GM19452 (cell line): Measurements from ENCODE around the gene NT5C.

ENCODE experiments used
- ATAC-seq: cut with Tn5 transposase; IDR thresholded peaks from one replicate; pipeline ENCODE4 v1.9.1; 2021; ENCODE audit not compliant: unreplicated experiment

Gene NT5C

GRCh38 chr17:75093548-75094158, 37.9 kb downstream of the NT5C start:
- ATAC-seq: no peak

GRCh38 chr17:75091855-75092327, 39.7 kb downstream of the NT5C start:
- ATAC-seq: no peak

DNA sequence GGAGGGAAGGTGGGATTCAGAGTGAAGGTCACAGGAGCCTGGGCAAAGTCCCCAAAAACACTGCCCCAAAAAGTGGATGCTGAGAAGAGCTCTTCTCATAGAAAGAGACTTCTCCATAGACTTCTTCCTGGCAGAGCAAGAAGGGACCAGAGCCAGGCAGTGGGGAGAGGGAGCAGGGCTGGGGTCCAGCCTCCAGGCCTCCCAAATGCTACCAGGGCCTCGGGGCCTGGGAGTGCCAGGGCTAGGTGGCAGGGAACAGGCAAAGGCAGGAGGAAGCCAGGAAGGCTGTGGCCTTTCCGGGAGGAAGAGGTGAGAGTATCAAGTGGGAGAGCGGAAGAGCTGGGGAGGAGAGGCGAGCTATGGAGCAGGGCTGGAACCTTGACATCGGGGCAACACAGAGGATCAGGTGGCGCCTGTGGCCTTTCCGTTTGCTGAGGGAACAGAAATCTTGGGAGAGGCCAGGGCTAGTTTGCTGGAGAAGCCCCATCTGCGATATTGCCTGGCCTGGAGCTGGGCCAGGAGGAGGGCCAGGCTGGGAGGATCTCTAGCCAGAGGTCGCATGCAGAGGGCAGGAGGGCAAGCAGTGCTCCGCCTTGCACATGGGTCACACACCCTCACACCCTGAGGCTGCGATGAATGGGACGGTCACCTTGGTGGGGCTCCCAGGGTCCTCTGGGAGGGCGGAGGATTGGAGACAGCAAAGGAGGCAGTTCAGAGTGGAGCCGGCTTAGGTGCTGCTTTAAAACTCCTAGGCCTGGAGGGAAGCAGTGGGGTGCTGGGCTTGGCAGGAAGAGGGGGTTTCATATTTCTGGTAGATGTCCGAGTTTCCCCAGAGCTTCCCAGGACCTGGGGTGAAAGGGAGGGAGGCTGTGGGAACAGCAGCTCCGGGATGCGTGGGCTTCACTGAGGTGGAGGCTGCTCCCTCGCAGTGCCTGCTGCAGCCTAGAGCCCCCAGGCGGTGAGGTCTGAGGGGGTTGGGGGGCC, 40.4 kb downstream of the NT5C start:
- ATAC-seq: no peak

GRCh38 chr17:75088465-75089417, 42.8 kb downstream of the NT5C start:
- no peak for ATAC-seq

DNA sequence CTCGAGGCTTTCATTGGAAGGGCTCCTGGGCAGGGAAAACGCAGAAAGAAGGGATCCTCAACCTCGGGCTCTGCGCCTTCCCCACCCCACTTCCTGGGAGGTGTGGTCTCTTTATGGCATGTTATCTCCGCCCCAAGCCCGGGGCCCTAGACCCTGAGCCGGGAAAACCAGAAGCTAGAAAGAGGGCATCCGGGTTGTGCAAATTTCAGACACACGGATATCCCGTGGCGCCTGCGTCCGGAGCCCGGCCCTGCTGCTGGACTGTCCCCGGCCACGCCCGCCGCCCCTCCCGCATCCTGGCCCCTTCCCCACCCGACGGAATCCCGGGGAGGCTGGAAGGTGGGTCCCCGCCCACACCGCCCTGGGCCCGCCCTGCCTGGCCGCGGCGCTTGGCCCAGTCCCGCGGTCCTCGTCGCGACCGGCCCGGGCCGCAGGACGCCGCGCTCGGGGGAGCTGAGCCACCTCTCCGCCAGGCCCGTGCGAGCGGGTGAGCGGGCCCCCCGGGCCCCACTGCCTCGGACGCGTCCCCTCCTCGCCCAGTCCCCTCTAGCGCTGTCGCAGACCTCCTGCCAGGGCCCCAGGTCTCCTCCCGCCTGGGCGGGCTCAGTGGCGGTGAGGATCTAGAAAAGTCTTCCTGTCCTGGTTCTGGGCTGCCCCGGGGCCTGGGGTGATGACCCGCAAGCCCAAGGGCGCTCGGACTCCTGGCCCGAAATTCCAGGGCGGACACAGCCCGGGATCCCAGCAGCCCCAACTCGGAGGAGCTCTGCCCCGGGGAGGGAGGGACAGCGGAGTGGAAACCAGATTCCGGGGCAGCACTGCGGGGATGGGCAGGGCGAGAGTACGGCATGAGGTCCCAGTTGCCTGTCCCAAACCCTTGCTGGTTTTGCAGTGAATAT, 43.7 kb downstream of the NT5C start, which contains the start of gene SLC16A5:
SLC16A5 (plus strand) TSS at position 397 of the 896 bp plus-strand sequence. CDS start 5,683 bp downstream, outside the sequence.
- ATAC-seq: no peak

GRCh38 chr17:75087182-75087557, 44.4 kb downstream of the NT5C start:
- ATAC-seq: no peak

GRCh38 chr17:75086496-75087181, 44.9 kb downstream of the NT5C start:
- ATAC-seq: no peak

GRCh38 chr17:75084039-75084660, 47.4 kb downstream of the NT5C start:
- ATAC-seq: no peak

GRCh38 chr17:75082683-75083082, 48.9 kb downstream of the NT5C start:
- no peak for ATAC-seq

- no peak for ATAC-seq
These were observed 49.7 kb downstream of the NT5C start for GRCh38 chr17:75081611-75082540.
